HL-60 (cell line): ENCODE measurements around the gene ADAMTS17.

Experiments used
- DNase-seq, 2 experiments: peaks; one replicate each; pipeline ENCODE4 v3.0.0-alpha.2; 2010 to 2020; ENCODE audit warnings: low read depth in 1 of 2, low spot score in 1 of 2
- H3K27ac ChIP-seq: fragments of 250-450 bp; sonication (Bioruptor Pico); replicated peaks from 2 replicates; pipeline ENCODE4 v1.5.1; 2020; ENCODE audit warnings: mild to moderate bottlenecking, moderate library complexity
- H3K27me3 ChIP-seq: fragments of 250-450 bp; sonication (Bioruptor Pico); 2 replicates; pipeline ENCODE4 v1.5.1; 2021; ENCODE audit warnings: mild to moderate bottlenecking, moderate library complexity; ENCODE audit not compliant: insufficient read depth, poor library complexity, severe bottlenecking
- H3K4me3 ChIP-seq: replicated peaks from 2 replicates; pipeline ENCODE4 v1.5.1; 2011; ENCODE audit warnings: mild to moderate bottlenecking, control low read depth, low read length; ENCODE audit not compliant: insufficient read depth
- CTCF ChIP-seq: IDR thresholded peaks from one replicate; pipeline ENCODE4 v1.5.1; 2011; ENCODE audit warnings: low read length, control low read depth, inconsistent platforms; ENCODE audit not compliant: insufficient read depth
- GABPA ChIP-seq: IDR thresholded peaks from 2 replicates; pipeline ENCODE4 v1.6.1; 2012; ENCODE audit warnings: low read depth
- POLR2AphosphoS5 ChIP-seq: IDR thresholded peaks from 2 replicates; pipeline ENCODE4 v1.6.1; 2012; ENCODE audit warnings: low read depth
- REST ChIP-seq: IDR thresholded peaks from 2 replicates; pipeline ENCODE4 v1.6.1; 2012; ENCODE audit warnings: low read depth; ENCODE audit not compliant: insufficient replicate concordance
- SPI1 ChIP-seq: IDR thresholded peaks from 2 replicates; pipeline ENCODE4 v1.6.1; 2012; ENCODE audit warnings: low read depth, mild to moderate bottlenecking, borderline replicate concordance

Gene ADAMTS17

GRCh38 chr15:100338971-100339444 lies 2.8 kb downstream of the ADAMTS17 start:
- TF ChIP-seq CTCF (peak; percentile 74), SPI1 (no peak)

GRCh38 chr15:100338247-100338646 lies 3.5 kb downstream of the ADAMTS17 start:
- Histone ChIP-seq H3K27me3 (no peaks in the 10 kb centered on the region), H3K27ac (no peak overlapping the region), H3K4me3 (no peak overlapping the region)
- DNase-seq: no peak
- no peak for TF ChIP-seq SPI1
- TF ChIP-seq REST: no peak

More at GRCh38 chr15:100338971-100339444, 2.8 kb downstream of the ADAMTS17 start:
- H3K4me3 ChIP-seq: no peak overlapping the region
- H3K27ac ChIP-seq: no peak overlapping the region
- peak; percentile 38 to 79 for DNase-seq
- no peaks in the 10 kb centered on the region for H3K27me3 ChIP-seq

- DNase-seq: no peak
- no peak overlapping the region for H3K4me3 ChIP-seq
- TF ChIP-seq GABPA (no peak), SPI1 (no peak), REST (no peak), CTCF (no peak), POLR2AphosphoS5 (no peak)
- H3K27me3 ChIP-seq: no peaks in the 10 kb centered on the region
- no peak overlapping the region for H3K27ac ChIP-seq
Observed at GRCh38 chr15:100337096-100338044, 4.4 kb downstream of the ADAMTS17 start.

- no peak for DNase-seq
- Histone ChIP-seq H3K27ac (no peak overlapping the region), H3K27me3 (no peaks in the 10 kb centered on the region), H3K4me3 (no peak overlapping the region)
- TF ChIP-seq POLR2AphosphoS5 (no peak), GABPA (no peak), REST (no peak), SPI1 (no peak), CTCF (no peak)
Observed at GRCh38 chr15:100336061-100336460, 5.7 kb downstream of the ADAMTS17 start.
